A172 (cell line): ENCODE results near the gene MYO3B. TPM values are rescaled to one million over a fixed set of nuclear protein-coding genes. Genes with fewer than 3 reads are reported as not detected.
"Not testable (repeated sequence)": the region's sequence is repeated elsewhere in the genome, so short reads cannot be mapped to it uniquely, and the experiment has no call there.

Experiments used
- DNase-seq: peaks from one replicate; pipeline ENCODE4 v3.0.0-alpha.2; 2015; ENCODE audit warnings: low spot score
- total RNA-seq: library from RNA; depleted of rRNA; stranded (reverse); fragments of >200 nt; shearing (Covaris generic); gene quantifications from 2 replicates; pipeline ENCODE4 v1.2.3, GENCODE V29; 2014

MYO3B gene
- total RNA-seq, 1 experiment from 2014 or later = 0.03 TPM

GRCh38 chr2:170207901-170208300 is 30.0 kb downstream of the MYO3B start:
- DNase-seq = no peak

GRCh38 chr2:170208967-170209366 is 31.0 kb downstream of the MYO3B start:
- DNase-seq = no peak

DNA sequence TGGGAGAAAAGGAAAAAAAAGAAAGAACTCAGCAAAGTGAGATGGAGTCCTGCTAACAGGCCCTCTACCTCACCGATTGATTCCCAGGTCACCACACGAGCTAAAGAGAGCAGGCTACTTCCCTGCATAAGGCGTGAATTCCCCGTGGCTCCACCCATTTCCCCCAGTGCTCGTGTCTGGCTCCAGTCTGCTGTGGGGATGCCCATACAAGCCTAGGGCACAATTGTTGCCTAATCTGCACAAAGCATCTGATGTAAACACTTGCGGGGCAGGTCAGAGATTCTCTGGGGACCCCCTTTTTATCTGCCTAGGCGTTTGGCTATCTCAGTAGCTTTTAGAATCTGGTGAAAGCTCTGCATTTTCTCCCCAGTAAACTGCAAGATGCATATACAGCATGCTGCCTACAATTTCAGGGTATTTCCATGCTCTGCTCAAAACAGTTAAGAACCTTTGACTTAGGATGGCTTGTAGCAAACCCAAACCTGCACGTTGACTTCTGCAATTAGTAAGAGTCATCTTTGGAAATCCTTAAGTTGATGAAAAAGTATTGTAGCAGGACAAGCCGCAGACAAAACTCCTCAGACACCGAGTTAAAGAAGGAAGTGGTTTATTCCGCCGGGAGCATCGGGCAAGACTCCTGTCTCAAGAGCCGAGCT is 34.8 kb downstream of the MYO3B start:
- DNase-seq = no peak

- DNase-seq = not testable (repeated sequence)
Observed at GRCh38 chr2:170213281-170213625, 35.3 kb downstream of the MYO3B start.

DNA sequence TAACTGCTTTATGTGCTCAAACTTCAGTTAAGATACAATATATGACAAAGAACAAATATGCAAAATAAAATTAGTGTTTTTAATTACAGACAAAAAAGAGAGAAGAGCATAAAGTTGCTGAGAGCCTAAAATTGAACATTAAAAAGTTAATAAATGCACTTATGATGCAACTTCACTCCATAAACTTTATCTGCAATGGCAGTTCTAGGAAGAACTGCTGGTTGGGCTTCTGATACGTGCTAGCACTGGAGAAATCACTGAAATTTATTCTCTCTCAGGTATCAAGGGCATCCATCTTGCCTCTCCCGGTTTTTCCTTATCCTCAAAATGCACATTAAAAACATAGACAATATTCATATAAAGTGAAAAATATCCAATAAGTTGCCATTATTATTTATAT is 35.7 kb downstream of the MYO3B start:
- DNase-seq = no peak

DNA sequence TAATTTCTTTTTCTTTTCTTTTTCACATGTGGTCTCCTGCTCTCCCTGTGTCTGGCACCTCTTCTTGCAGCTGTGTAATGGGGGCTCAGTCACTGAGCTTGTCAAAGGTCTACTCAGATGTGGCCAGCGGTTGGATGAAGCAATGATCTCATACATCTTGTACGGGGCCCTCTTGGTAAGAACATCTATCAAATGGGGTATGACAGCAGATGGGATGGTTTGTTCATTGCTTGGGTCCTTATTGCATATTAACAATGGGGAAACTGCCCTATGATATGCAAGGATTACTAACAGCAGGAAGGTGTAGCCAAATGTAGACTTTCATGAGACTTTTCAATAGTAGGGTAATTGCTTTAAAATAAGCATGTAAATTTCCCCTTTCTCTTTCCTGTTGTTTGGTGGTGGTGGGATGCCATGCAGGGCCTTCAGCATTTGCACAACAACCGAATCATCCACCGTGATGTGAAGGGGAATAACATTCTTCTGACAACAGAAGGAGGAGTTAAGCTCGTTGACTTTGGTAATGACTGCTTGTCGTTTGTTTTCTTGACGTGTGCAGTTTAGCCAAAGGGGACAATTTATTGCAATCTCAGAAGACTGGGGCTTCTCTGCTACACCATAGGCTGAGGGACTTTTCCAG is 36.5 kb downstream of the MYO3B start:
- no peak for DNase-seq

DNA sequence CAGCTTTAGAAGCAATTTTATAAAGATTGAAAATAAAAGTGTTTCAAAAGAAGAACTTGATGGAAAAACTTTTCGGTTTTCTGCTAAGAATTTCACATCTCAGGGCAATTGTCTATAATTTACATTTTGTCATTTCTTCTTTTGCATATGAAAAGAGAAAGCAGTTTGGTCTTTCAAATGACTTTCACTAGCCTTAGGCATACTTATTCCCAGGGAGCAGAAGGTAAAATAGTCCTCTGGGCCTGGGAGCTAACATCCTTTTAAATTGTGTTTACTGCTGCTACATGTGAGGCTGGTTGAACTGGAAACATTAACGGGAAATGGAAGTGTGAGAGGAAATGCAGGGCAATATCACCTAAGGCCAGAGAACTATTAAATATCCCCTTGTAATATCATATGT is 37.1 kb downstream of the MYO3B start:
- no peak for DNase-seq

- no peak for DNase-seq
Observed at GRCh38 chr2:170216428-170216827, 38.5 kb downstream of the MYO3B start.

DNA sequence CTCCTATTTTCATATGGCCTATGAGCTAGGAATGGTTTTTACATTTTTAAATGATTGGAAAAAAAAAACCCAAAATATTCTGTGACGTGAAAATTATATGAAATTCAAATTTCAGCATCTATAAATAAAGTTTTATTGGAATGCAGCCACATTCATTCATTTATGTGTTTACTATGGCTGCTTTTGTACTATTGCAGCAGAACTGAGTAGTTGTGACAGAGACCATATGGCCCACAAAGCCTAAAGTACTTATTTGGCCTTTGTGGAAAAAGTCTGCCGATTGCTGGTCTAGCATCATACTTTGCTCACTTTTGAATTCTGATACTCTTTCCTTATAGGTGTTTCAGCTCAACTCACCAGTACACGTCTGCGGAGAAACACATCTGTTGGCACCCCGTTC is 39.0 kb downstream of the MYO3B start:
- no peak for DNase-seq

GRCh38 chr2:170217778-170218251 is 39.9 kb downstream of the MYO3B start:
- DNase-seq = no peak

DNA sequence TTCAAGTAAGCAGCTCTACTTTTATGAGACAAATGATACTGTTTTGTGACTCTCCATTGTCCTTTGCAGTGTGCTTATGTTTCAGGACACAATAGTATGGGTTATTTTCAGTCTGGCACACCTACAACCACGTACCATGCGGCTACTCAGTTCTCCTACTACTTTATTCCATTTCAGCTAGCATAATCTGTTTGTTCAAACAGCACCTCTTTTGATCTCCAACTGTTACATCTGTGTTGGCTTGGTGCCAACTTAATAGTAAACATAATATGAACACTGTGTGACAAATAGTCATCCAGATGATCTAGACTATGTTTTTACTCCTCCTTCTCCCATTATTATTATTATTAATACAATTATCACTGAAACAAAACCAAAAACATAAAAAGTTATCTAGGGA is 40.5 kb downstream of the MYO3B start:
- no peak for DNase-seq

DNA sequence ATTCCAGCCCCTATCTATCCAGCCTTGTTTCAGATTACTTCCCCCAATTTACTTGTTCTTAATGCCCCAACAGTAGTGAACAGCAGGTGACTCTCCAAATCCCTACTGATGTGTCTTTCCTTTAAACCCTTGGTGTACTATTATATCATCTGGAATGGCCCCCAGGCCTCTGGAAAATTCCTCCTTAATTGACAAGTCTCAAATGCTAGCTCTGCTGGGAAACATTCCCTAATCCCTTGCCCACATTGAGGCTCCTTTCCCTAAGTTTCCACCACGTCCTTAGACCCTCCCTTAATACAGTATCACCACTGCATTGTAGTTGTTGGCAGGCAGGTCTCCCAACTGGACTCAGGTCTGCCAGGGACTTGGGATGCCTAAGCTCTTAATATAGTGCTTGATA is 41.0 kb downstream of the MYO3B start:
- DNase-seq = no peak

DNA sequence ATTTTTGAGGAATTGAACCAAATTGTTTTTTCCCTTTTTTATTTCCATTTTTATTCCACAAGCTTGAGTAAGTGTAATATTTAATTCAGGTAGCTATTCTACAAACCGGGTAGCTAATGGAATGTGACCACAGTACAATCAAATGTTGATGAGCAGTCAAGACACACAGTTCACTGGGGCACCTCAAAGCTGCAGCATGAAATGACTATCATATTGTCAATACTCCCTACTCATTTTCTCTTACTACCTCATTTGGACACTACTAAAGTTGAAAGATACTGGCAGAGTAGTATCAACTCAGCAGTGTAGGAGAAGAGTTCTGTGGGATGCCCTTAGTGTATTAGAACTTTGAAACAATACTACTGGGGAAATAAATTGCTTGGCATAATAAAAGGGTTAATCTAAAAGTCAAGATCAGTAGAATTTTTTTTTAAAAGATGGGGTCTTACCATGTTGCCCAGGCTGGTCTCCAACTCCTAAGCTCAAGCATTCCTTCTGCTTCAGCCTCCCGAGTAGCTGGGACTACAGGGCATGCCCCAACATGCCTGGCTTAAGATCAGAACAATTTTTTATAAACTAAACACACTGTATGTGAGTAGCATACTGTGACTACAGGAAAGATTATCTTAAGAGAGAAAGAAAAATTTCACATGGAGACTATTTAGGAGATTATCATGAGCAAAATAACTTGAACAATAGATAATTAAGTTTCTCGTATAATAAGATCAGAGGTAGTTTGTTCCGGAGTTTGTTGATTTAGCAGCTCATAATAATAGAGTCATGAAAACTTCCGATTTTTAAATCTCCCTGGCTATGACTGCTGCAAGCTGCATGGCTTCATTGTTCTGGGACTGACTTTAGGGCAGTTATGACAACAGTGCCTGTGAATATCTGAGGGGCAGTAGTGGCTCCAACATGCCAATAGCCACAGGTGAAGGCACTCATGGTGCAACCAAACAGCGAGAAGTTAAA is 43.7 kb downstream of the MYO3B start:
- DNase-seq = no peak

DNA sequence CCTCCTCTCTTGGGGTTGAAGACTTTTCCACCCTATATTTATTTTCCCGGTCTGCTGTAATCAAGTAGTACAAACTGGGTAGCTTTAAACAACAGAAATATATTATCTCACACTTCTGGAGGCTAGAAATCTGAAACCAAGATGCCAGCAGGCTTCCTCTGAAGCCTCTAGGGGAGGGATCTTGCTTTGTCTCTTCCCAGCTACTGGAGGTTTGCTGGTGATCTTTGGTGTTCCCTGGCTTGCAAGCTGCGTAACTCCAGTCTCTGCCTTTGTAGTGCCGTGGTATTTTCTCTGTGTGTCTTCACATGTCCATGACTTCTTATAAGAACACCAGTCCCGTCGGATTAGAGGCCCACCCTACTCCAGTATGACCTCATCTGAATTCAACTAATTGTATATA is 44.4 kb downstream of the MYO3B start:
- no peak for DNase-seq

DNA sequence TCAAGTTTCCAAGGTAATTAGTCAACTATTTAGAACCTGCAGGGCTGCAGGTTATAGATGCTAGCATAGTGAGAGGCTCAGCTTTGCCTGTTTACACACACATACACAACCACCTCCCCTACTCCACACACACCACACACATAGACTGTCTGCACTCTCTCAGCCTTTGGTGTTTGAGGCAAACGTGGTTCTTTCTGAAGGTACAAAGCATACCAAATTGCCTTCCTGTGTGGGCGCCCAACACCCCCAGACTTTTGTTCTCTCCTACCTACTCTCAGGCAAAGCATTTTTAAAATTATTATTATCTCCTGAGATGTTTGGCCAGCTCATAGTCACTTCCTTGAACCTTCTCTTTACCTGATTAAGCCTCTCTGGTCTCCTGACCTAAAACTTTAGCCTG is 44.9 kb downstream of the MYO3B start:
- DNase-seq = no peak

- DNase-seq = no peak
Observed at GRCh38 chr2:170224692-170225294, 46.8 kb downstream of the MYO3B start.

DNA sequence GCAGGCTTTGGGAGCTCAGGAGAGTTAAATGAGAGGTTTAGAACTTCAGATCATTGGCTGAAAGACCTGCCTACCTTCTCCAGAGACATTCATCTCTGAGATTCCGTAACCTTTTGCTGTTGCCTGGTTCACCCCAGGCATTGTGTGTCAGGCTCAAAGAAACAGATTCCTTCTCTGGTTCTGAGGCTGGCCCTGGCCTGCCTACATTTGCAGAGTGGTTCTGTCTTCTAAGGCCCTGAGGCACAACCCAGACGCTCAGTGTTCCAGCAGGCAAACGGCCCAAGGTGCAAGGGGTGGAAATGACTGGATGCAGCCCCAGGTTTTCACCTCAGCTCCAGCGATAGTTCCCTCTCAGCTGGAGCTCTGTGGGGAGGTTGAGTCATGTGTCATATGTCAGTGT is 48.3 kb downstream of the MYO3B start:
- DNase-seq = no peak

GRCh38 chr2:170227507-170227947 is 49.6 kb downstream of the MYO3B start:
- DNase-seq = no peak

DNA sequence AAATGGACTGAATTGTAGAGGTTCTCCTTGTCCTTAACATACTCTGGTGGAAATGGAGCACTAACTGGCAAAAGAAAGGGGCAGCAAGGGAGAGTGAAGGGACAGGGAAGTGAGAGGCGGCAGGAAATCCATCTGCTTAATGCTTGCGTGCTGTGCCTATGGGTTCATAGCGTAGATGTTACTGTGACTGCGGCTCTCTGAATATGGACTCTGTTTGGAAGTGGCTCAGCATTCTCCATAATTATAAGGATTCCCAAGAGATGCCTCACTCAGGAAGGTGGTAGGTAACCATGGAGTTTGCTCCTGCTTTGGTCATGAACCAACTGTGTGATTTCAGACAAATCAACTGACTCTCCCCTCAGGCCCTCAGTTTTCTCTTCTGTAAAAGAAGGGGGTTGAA is 50.0 kb downstream of the MYO3B start:
- DNase-seq = no peak

DNA sequence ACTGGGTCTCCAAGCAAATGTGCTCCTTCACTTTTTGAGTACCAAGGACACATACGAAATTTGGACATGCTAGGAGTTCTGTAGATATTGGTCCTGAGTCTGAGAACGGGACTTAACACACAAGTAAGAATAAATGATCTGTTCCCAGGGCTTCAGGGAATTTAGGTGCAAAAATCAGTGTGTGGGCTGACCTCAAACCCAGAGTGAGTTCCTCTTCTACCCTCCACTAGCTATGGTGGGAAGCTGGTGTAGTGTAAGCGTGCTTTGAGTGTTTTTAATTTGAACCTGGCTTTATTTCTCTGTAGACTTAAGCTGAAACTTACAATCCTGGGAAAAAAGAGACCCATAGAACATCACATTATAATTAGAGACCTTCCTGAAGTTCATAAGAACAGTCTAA is 50.5 kb downstream of the MYO3B start:
- DNase-seq = no peak

GRCh38 chr2:170229125-170229524 is 51.2 kb downstream of the MYO3B start:
- DNase-seq = no peak

DNA sequence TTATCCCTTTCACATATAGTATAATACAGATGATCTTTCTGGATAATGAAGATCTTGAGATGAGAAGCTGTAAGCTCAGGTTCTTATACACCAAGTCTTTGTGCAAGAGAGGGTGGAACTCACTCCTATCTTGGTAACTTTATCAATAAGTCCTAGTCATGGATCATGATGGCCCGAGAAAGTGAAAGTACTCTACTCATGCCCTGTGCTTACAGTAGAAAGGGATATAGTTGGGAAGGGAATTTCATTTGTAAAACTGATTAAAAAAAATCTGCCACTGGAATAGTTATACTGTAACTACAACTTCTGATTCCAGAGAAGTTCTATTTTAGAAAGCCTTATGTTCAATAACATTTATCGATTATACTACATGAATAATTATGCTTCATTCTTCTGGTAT is 51.8 kb downstream of the MYO3B start:
- no peak for DNase-seq
